Measurements from ENCODE around the gene FAM167B.

DNA sequence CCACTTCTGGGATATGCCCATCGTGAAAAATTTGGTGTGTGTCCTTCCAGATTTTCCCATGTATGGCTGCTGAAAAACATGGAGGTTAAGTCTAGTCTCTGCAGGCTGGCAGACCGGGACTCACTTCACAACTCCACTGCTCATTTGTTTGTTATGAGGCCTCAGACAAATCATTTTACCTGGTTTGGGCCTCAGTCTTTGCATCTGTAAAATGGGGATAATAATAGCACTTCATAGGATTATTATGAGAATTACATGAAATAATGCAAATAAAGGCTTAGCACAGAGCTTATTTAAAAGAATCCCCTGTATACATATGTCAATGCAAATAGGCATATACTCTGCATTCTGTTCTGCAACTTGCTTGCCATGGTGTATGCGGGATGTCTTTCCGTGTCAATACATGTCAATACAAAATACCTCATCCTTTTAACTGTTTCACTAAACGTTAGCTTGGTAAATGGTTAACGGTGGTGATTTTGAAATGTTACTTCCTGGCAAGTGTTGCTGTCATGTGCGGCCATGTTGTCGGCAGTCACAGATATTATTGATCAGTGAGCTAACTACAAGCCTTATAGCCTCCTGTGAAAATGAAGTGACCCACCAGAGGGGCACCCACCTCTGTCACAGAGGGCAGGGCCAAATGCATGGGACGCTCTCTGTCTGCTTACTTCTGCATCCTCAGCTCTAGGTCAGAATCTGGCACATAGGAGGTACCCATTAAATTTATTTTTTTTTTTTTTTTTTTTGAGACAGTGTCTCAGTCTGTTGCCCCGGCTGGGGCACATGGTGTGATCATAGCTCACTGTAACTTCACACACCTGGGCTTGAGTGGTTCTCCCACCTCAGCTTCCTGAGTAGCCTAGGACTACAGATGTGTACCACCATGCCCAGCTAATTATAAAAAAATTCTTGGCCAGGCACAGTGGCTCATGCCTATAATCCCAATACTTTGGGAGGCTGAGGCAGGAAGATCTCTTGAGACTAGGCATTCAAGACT is 8.3 kb downstream of the FAM167B start:
- TF ChIP-seq, protein P1, sequence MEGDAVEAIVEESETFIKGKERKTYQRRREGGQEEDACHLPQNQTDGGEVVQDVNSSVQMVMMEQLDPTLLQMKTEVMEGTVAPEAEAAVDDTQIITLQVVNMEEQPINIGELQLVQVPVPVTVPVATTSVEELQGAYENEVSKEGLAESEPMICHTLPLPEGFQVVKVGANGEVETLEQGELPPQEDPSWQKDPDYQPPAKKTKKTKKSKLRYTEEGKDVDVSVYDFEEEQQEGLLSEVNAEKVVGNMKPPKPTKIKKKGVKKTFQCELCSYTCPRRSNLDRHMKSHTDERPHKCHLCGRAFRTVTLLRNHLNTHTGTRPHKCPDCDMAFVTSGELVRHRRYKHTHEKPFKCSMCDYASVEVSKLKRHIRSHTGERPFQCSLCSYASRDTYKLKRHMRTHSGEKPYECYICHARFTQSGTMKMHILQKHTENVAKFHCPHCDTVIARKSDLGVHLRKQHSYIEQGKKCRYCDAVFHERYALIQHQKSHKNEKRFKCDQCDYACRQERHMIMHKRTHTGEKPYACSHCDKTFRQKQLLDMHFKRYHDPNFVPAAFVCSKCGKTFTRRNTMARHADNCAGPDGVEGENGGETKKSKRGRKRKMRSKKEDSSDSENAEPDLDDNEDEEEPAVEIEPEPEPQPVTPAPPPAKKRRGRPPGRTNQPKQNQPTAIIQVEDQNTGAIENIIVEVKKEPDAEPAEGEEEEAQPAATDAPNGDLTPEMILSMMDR (IDR thresholded peaks at IDR 0.05), result no peak
- TF ChIP-seq, protein P2, sequence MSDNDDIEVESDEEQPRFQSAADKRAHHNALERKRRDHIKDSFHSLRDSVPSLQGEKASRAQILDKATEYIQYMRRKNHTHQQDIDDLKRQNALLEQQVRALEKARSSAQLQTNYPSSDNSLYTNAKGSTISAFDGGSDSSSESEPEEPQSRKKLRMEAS (IDR thresholded peaks at IDR 0.05), result no peak
- no peak for TF ChIP-seq CBX2 (IDR thresholded peaks at IDR 0.05; ENCODE audit: borderline replicate concordance, low read depth)
